GM18519 (cell line): Measurements from ENCODE around the gene SLC6A6.
"Not testable (repeated sequence)": the region's sequence is repeated elsewhere in the genome, so short reads cannot be mapped to it uniquely, and the experiment has no call there.

ENCODE experiments used
- ATAC-seq: cut with Tn5 transposase; IDR thresholded peaks from one replicate; pipeline ENCODE4 v1.9.1; 2021; ENCODE audit warnings: mild to moderate bottlenecking, moderate library complexity; ENCODE audit not compliant: unreplicated experiment, low FRiP score

SLC6A6 gene

GRCh38 chr3:14431917-14432834 is 29.8 kb downstream of the SLC6A6 start:
- ATAC-seq: peak; percentile 69

GRCh38 chr3:14433106-14433505 is 30.7 kb downstream of the SLC6A6 start:
- ATAC-seq: no peak

- no peak for ATAC-seq
These were observed 31.7 kb downstream of the SLC6A6 start for GRCh38 chr3:14434126-14434497.

- ATAC-seq: no peak
These were observed 32.2 kb downstream of the SLC6A6 start for GRCh38 chr3:14434498-14435151.

- no peak for ATAC-seq
These were observed 33.0 kb downstream of the SLC6A6 start for GRCh38 chr3:14435175-14436014.

- no peak for ATAC-seq
These were observed 34.5 kb downstream of the SLC6A6 start for GRCh38 chr3:14436954-14437281.

GRCh38 chr3:14437705-14438104 is 35.3 kb downstream of the SLC6A6 start:
- not testable (repeated sequence) for ATAC-seq

- no peak for ATAC-seq
These were observed 35.9 kb downstream of the SLC6A6 start for GRCh38 chr3:14438262-14438661.

GRCh38 chr3:14438929-14439328 is 36.5 kb downstream of the SLC6A6 start:
- no peak for ATAC-seq

GRCh38 chr3:14439501-14440167 is 37.2 kb downstream of the SLC6A6 start:
- ATAC-seq: no peak

GRCh38 chr3:14440168-14440518 is 37.7 kb downstream of the SLC6A6 start:
- ATAC-seq: no peak

GRCh38 chr3:14440531-14441239 is 38.3 kb downstream of the SLC6A6 start:
- ATAC-seq: no peak

GRCh38 chr3:14441240-14441919 is 39.0 kb downstream of the SLC6A6 start:
- ATAC-seq: no peak

- no peak for ATAC-seq
These were observed 39.5 kb downstream of the SLC6A6 start for GRCh38 chr3:14441920-14442300.

GRCh38 chr3:14444380-14444779 is 42.0 kb downstream of the SLC6A6 start:
- no peak for ATAC-seq

- no peak for ATAC-seq
These were observed 43.4 kb downstream of the SLC6A6 start for GRCh38 chr3:14445773-14446172.

- ATAC-seq: no peak
These were observed 44.7 kb downstream of the SLC6A6 start for GRCh38 chr3:14446988-14447570.

- no peak for ATAC-seq
These were observed 45.7 kb downstream of the SLC6A6 start for GRCh38 chr3:14448063-14448462.
